K562 (cell line): ENCODE results near the gene HEXIM1. TPM values are rescaled to one million over a fixed set of nuclear protein-coding genes. Genes with fewer than 3 reads are reported as not detected.

Experiments used
- ATF7 ChIP-seq: fragments of 450-650 bp; IDR thresholded peaks from 2 replicates; pipeline ENCODE4 v1.7.1; 2014; ENCODE audit warnings: mild to moderate bottlenecking, moderate library complexity
- CREB1 ChIP-seq, 2 experiments: sonication (generic) in 1 of 2; formaldehyde crosslinking in 1 of 2; IDR thresholded peaks; 2 replicates each; pipeline versions ENCODE4 v1.6.1 to v1.8.0; 2012 to 2022; ENCODE audit warnings: inconsistent platforms in 1 of 2, mild to moderate bottlenecking in 1 of 2, missing genetic modification reagents in 1 of 2, moderate library complexity in 1 of 2
- DPF2 ChIP-seq: fragments of 450-650 bp; IDR thresholded peaks from 2 replicates; pipeline ENCODE4 v1.6.1; 2016
- EGR1 ChIP-seq: fragments of 450-650 bp; conservative IDR thresholded peaks from 2 replicates; pipeline ENCODE4 v1.6.1; 2017; ENCODE audit warnings: mild to moderate bottlenecking
- FIP1L1 ChIP-seq: fragments of 200-400 bp; formaldehyde crosslinking; IDR thresholded peaks from 2 replicates; pipeline ENCODE4 v1.6.1; 2018; ENCODE audit warnings: mild to moderate bottlenecking, low read depth, low read length; ENCODE audit not compliant: poor library complexity, severe bottlenecking
- FOS ChIP-seq: IDR thresholded peaks from 3 replicates; pipeline ENCODE4 v1.6.1; 2011; ENCODE audit not compliant: insufficient read length; ENCODE audit errors: extremely low read depth
- GTF2E2 ChIP-seq: fragments of 200-800 bp; sonication (Bioruptor generic); IDR thresholded peaks from 2 replicates; pipeline ENCODE4 v1.6.1; 2016; ENCODE audit warnings: missing genetic modification characterization, missing compliant biosample characterization
- GTF2F1 ChIP-seq: IDR thresholded peaks from 2 replicates; pipeline ENCODE4 v1.6.1; 2011; ENCODE audit warnings: low read depth, low read length, improper control_type of control experiment
- JUND ChIP-seq, 2 experiments: IDR thresholded peaks; 2 replicates in 1 of 2; 3 replicates in 1 of 2; pipeline ENCODE4 v1.6.1; 2011; ENCODE audit warnings: borderline replicate concordance in 2 of 2, low read depth in 2 of 2, low read length in 2 of 2, improper control_type of control experiment in 1 of 2, missing biosample characterization in 1 of 2, missing genetic modification characterization in 1 of 2, missing genetic modification reagents in 1 of 2
- MCM3 ChIP-seq: fragments of 450-650 bp; IDR thresholded peaks from 2 replicates; pipeline ENCODE4 v1.6.1; 2016
- PHF21A ChIP-seq: fragments of 450-650 bp; IDR thresholded peaks from 2 replicates; pipeline ENCODE4 v1.6.1; 2017; ENCODE audit warnings: low read depth, borderline replicate concordance
- PRMT5 ChIP-seq: sonication (generic); formaldehyde crosslinking; IDR thresholded peaks from 2 replicates; pipeline ENCODE4 v1.5.0; 2020; ENCODE audit warnings: missing genetic modification reagents
- SLC30A9 ChIP-seq: fragments of 250-450 bp; sonication (Bioruptor Pico); IDR thresholded peaks from 2 replicates; pipeline ENCODE4 v1.8.0; 2022; ENCODE audit warnings: mild to moderate bottlenecking, moderate library complexity
- SOX6 ChIP-seq: fragments of 450-650 bp; IDR thresholded peaks from 2 replicates; pipeline ENCODE4 v1.6.1; 2014; ENCODE audit warnings: mild to moderate bottlenecking
- TRIM24 ChIP-seq, 2 experiments: fragments of 450-650 bp; IDR thresholded peaks; 2 replicates each; pipeline ENCODE4 v1.6.1; 2016
- polyA plus RNA-seq, 8 experiments: library from polyadenylated mRNA; depleted of rRNA in 4 of 8; stranded (reverse) in 5 of 8; unstranded in 3 of 8; fragments of >200 nt; fragmentation: Nextera tagmentation in 2 of 8; fragmentation: Illumina TruSeq in 1 of 8; extraction: Ambion mirVana in 2 of 8; extraction: Trizol in 1 of 8; gene quantifications; 2 replicates each; pipeline versions ENCODE4 v1.2.1 to v1.2.3, GENCODE V29; 2011 to 2014; ENCODE audit warnings: inconsistent platforms in 1 of 8, missing spikeins in 1 of 8
- total RNA-seq, 7 experiments: library from RNA; depleted of rRNA in 6 of 7; stranded (reverse); fragments of >200 nt in 6 of 7; fragmentation: Illumina TruSeq in 2 of 7; extraction: Trizol in 2 of 7; gene quantifications; 2 replicates each; pipeline versions ENCODE4 v1.2.1 to v1.2.3, GENCODE V29; 2011 to 2021; ENCODE audit warnings: low replicate concordance in 1 of 7
- TF ChIP-seq, protein P1 (sequence below): fragments of 250-450 bp; sonication (Bioruptor Pico); IDR thresholded peaks from 2 replicates; pipeline ENCODE4 v1.5.0; 2021; ENCODE audit warnings: mild to moderate bottlenecking, moderate library complexity
- TF ChIP-seq, protein P2 (sequence below): fragments of 250-450 bp; sonication (Bioruptor Pico); IDR thresholded peaks from 2 replicates; pipeline ENCODE4 v1.4.0; 2020; ENCODE audit warnings: mild to moderate bottlenecking, moderate library complexity
- TF ChIP-seq, protein P3 (sequence below): fragments of 450-650 bp; IDR thresholded peaks from 2 replicates; pipeline ENCODE4 v1.6.1; 2016; ENCODE audit warnings: borderline replicate concordance

Gene HEXIM1
- total and polyA plus RNA-seq, 9 of the 15 experiments (the other 6 are each of a cell fraction or from before 2014, with no cell fraction given), result 1.4 to 28.3 (median 9.1) TPM

DNA sequence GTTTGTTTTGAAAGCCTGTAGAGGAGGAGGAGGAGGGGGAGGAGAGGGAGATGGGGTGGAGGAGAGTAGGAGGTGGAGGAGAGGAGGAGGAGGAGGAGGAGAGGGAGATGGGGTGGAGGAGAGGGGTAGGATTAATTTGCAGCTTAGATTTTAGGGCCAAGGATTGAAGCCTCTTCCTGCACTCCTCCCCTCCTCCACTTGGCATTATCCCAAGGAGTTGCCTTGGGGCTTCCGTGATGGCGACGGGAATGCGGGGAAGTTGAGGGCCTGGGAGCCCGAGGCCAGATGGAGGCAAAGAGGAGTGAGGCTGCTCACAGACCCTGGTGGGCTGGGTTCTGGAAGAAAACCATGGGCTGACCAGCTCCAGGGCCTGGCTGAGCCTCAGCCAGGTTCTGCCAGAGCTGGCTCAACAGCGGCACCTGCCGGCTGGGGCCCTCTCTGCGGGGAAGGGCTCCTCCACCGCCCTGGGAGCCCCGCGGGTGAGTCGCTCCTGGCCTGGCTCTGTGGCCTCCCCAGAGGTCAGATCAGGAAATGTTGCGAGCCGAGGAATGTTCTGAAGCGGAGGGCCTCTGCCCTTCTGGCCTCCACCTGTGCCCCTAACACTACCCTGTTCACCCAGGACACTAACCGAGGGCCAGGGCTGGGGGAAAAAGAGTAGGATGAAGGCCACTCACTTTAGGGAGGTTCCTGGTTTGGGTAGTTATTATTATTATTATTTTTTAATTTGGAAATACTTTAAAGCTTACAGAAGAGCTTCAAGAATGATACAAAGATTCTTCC lies 49.5 kb downstream of the HEXIM1 start (continued):
- TF ChIP-seq, protein P1, sequence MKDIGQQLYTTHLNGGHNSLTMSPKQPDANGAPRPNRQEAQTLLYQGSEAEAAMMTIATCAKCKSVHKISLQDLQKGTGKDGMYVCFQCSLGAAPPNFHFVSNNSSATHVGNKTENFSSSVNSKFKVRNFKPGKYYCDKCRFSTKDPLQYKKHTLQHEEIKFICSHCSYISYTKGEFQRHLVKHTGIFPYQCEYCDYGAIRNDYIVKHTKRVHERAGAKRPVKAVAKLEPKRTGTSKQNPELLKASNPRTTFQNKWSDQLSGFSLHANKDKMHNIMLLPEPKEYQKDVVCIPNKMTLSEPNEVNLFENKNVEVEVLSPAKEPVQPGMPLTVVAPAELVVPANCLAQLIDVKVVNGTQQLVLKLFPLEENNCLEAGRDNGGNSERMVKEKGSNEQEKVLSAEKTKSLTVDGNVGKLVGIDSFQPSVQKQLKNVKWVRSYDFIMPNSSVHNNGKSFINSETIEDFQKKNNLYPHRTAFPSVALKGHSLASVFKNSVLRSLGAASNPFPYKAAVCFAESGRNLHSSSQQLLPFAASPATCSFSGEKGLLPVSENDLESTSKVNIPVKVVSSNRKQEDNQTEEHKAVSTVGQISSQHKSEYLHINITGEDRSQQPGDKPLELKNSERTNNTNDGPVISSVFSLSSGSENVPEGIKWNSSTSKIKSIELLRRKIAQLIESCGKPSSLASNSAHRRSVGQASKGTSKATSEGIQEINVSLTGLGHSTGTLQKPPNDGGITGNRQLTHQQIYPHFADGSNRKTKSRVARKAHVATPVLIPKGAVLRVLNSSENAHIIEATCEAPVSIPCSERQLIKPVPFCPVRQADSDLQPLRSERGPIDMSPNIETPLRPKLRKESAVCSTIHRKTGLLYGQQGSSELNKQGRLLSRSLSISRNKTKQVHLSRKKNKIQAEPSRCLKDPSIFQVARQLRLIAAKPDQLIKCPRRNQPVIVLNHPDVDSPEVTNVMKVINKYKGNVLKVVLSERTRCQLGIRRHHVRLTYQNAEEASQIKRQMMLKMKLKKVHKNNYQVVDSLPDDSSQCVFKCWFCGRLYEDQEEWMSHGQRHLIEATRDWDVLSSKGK (CRISPR knock-in tag), result no peak
- TF ChIP-seq DPF2 (peak; percentile 44; the same call in 1 of the 2 replicates), SLC30A9 (CRISPR knock-in tag) (no peak), TRIM24 (IDR thresholded peaks at IDR 0.05) (peak in 1 of 2 experiments; percentile 27; a peak in 1 of 4 replicates), JUND (IDR thresholded peaks at IDR 0.05; ENCODE audit: borderline replicate concordance, low read depth, low read length) (peak; percentile 63), JUND (tag; IDR thresholded peaks at IDR 0.05; ENCODE audit: borderline replicate concordance, low read depth, low read length) (no peak; the same call in 2 of the 3 replicates), SOX6 (peak; percentile 59; the same call in 1 of the 2 replicates), CREB1 (IDR thresholded peaks at IDR 0.05) (no peak), CREB1 (CRISPR knock-in tag; IDR thresholded peaks at IDR 0.05) (peak; percentile 50), EGR1 (peak; percentile 30), FOS (no peak), PHF21A (peak; percentile 60; the same call in 1 of the 2 replicates), FIP1L1 (no peak), GTF2E2 (tag) (no peak), MCM3 (no peak), ATF7 (peak; percentile 74), PRMT5 (CRISPR knock-in tag) (no peak), GTF2F1 (0 out of 2 replicates have a peak, but pooled peaks have one; percentile 22)
- TF ChIP-seq, protein P2, sequence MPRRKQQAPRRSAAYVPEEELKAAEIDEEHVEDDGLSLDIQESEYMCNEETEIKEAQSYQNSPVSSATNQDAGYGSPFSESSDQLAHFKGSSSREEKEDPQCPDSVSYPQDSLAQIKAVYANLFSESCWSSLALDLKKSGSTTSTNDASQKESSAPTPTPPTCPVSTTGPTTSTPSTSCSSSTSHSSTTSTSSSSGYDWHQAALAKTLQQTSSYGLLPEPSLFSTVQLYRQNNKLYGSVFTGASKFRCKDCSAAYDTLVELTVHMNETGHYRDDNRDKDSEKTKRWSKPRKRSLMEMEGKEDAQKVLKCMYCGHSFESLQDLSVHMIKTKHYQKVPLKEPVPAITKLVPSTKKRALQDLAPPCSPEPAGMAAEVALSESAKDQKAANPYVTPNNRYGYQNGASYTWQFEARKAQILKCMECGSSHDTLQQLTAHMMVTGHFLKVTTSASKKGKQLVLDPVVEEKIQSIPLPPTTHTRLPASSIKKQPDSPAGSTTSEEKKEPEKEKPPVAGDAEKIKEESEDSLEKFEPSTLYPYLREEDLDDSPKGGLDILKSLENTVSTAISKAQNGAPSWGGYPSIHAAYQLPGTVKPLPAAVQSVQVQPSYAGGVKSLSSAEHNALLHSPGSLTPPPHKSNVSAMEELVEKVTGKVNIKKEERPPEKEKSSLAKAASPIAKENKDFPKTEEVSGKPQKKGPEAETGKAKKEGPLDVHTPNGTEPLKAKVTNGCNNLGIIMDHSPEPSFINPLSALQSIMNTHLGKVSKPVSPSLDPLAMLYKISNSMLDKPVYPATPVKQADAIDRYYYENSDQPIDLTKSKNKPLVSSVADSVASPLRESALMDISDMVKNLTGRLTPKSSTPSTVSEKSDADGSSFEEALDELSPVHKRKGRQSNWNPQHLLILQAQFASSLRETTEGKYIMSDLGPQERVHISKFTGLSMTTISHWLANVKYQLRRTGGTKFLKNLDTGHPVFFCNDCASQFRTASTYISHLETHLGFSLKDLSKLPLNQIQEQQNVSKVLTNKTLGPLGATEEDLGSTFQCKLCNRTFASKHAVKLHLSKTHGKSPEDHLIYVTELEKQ (CRISPR knock-in tag), result no peak
- TF ChIP-seq, protein P3, sequence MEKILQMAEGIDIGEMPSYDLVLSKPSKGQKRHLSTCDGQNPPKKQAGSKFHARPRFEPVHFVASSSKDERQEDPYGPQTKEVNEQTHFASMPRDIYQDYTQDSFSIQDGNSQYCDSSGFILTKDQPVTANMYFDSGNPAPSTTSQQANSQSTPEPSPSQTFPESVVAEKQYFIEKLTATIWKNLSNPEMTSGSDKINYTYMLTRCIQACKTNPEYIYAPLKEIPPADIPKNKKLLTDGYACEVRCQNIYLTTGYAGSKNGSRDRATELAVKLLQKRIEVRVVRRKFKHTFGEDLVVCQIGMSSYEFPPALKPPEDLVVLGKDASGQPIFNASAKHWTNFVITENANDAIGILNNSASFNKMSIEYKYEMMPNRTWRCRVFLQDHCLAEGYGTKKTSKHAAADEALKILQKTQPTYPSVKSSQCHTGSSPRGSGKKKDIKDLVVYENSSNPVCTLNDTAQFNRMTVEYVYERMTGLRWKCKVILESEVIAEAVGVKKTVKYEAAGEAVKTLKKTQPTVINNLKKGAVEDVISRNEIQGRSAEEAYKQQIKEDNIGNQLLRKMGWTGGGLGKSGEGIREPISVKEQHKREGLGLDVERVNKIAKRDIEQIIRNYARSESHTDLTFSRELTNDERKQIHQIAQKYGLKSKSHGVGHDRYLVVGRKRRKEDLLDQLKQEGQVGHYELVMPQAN, result no peak
